ENCODE results near the gene PTGER2. TPM values are rescaled to one million over a fixed set of nuclear protein-coding genes. Genes with fewer than 3 reads are reported as not detected.

Gene PTGER2
- total RNA-seq, 2 experiments from 2014 or later: 4.3 to 4.8 TPM

DNA sequence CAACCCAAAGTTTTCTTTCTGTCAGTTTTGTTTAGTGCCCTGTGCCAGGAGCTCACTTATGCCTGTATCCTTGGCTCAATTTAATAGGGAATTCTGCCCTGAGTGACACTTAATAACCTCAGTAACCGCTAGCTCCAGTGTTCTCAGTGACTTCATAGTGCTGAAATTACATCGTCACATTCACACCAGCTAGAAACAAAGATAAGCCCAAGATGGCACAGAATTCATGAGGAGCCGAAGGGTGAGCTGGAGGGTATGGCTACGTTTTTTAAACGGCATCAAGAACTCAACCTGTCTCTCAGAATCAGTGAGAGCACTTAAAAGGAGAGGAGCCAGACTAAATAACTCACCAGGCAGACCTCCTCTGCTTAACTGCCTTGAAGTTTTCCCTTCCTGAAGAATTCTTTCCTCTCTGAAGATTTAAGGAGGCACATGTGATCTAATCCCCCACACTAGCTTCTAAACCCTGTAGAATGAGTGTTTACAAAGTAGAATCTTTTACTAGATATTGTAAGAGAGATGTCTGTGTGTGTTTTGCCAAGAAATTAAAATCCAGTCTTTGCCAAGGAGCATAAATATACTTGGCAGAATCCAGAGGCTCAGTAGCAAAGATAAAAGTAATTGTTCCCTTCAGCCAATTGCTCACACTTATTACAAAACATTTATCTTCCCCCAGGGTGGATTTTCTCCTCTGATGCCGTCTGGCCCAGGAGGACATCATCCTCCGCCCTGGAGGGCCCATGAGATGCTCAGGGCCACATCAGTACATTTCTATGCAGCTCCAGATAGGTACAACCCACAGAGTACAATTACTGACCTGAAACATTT, 37.3 kb downstream of the PTGER2 start:
- TF ChIP-seq, protein P1, sequence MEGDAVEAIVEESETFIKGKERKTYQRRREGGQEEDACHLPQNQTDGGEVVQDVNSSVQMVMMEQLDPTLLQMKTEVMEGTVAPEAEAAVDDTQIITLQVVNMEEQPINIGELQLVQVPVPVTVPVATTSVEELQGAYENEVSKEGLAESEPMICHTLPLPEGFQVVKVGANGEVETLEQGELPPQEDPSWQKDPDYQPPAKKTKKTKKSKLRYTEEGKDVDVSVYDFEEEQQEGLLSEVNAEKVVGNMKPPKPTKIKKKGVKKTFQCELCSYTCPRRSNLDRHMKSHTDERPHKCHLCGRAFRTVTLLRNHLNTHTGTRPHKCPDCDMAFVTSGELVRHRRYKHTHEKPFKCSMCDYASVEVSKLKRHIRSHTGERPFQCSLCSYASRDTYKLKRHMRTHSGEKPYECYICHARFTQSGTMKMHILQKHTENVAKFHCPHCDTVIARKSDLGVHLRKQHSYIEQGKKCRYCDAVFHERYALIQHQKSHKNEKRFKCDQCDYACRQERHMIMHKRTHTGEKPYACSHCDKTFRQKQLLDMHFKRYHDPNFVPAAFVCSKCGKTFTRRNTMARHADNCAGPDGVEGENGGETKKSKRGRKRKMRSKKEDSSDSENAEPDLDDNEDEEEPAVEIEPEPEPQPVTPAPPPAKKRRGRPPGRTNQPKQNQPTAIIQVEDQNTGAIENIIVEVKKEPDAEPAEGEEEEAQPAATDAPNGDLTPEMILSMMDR (IDR thresholded peaks at IDR 0.05): no peak
- H3K9me3 ChIP-seq (ENCODE audit: control insufficient read depth in 1 of 2, insufficient read depth in 1 of 2, low read length in 2 of 2): no peaks in the 10 kb centered on the region
- intact Hi-C loops (cut with DNase I, micrococcal nuclease): no loop called here
- peak overlapping the region; percentile 81 for H3K27ac Mint-ChIP-seq
- peak overlapping the region; percentile 42 to 67 for H3K27ac ChIP-seq (ENCODE audit: low read depth in 1 of 2, low read length in 2 of 2)
- no peaks in the 10 kb centered on the region for H3K9me3 Mint-ChIP-seq
- no peaks in the 10 kb centered on the region for H3K27me3 Mint-ChIP-seq
- H3K4me1 Mint-ChIP-seq (ENCODE audit: low read depth): peaks cover 55% of the 10 kb centered on the region
- ATAC-seq (ENCODE audit: poor library complexity) (peak; percentile 37), DNase-seq (peak in 2 of 14 experiments; percentile 19 to 23)
- H3K36me3 Mint-ChIP-seq (ENCODE audit: low read depth): no peaks in the 10 kb centered on the region
- ChIA-PET CTCF (no interaction called here), POLR2A (interaction anchor here (0.8 to 3.0 kb wide), 5 partner anchors 16 to 202 kb away, joined by 3 to 10 read pairs (median 4); partner anchors contain the start of gene PTGER2)
- H3K27me3 ChIP-seq (ENCODE audit: control insufficient read depth in 1 of 2, insufficient read depth in 2 of 2, low read length in 2 of 2): no peaks in the 10 kb centered on the region
- H3K4me3 ChIP-seq (ENCODE audit: low read length): peak overlapping the region; percentile 31
- H3K4me1 ChIP-seq (ENCODE audit: insufficient read depth, low read length): peaks cover 47% of the 10 kb centered on the region
- H3K36me3 ChIP-seq (ENCODE audit: insufficient read depth, low read length): no peaks in the 10 kb centered on the region
- H3K4me3 Mint-ChIP-seq: peak overlapping the region; percentile 46

DNA sequence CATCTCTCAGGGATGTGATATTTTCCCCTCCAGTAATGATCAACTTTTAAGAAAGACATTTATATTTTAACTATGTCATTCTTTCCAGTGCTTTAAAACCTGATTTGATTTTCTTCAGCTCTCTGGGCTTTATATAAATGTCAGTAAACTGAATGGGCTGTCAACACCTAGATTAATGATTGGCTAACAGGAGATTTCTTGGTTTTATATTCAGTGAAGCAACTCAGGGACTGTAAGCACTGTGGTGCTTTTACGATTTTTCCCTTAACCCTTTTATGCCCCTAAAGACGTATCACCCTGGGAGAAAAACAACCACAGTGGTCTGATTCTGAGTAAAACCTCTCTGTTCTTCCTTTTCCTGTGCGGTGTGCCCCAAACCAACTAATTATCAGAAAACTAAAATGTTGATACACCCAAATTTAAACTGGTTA, 38.0 kb downstream of the PTGER2 start:
- Histone ChIP-seq H3K4me1 (ENCODE audit: insufficient read depth, low read length) (peaks cover 47% of the 10 kb centered on the region), H3K9me3 (ENCODE audit: control insufficient read depth in 1 of 2, insufficient read depth in 1 of 2, low read length in 2 of 2) (no peaks in the 10 kb centered on the region), H3K36me3 (ENCODE audit: insufficient read depth, low read length) (no peaks in the 10 kb centered on the region), H3K27ac (ENCODE audit: low read depth in 1 of 2, low read length in 2 of 2) (peak overlapping the region; percentile 42 to 67), H3K4me3 (ENCODE audit: low read length) (peak overlapping the region; percentile 31), H3K27me3 (ENCODE audit: control insufficient read depth in 1 of 2, insufficient read depth in 2 of 2, low read length in 2 of 2) (no peaks in the 10 kb centered on the region)
- CTCF ChIA-PET: no interaction called here
- H3K27ac Mint-ChIP-seq: peak overlapping the region; percentile 81
- ATAC-seq (ENCODE audit: poor library complexity): peak; percentile 76
- peak overlapping the region; percentile 46 for H3K4me3 Mint-ChIP-seq
- H3K4me1 Mint-ChIP-seq (ENCODE audit: low read depth): peaks cover 55% of the 10 kb centered on the region
- no peaks in the 10 kb centered on the region for H3K9me3 Mint-ChIP-seq
- POLR2A ChIA-PET: interaction anchor here (0.8 to 3.0 kb wide), 5 partner anchors 16 to 202 kb away, joined by 3 to 10 read pairs (median 4); partner anchors contain the start of gene PTGER2
- H3K36me3 Mint-ChIP-seq (ENCODE audit: low read depth): no peaks in the 10 kb centered on the region
- H3K27me3 Mint-ChIP-seq: no peaks in the 10 kb centered on the region
- DNase-seq: peak in 5 of 14 experiments; percentile 3 to 93 (median 52)
- intact Hi-C loops (cut with DNase I, micrococcal nuclease): no loop called here
- TF ChIP-seq, protein P1 (IDR thresholded peaks at IDR 0.05): no peak

DNA sequence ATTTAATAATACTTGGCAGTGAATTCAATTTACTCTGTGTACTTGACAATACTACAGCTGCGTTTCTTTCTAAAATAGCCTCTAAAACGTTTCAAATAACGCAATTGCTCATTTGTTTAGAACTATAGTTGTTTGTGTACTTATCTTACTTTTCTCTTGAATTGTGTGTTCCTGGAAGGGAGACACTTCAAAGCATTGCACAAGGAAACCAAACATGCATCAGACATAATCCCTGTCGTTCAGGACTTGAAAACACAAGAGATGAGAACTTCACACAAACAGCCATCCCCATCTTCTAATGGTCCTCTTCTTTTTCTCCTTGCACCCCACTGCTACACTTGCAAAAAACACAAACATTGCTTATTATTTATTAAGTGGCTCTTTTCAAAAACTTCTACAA, 38.5 kb downstream of the PTGER2 start:
- ChIA-PET POLR2A (interaction anchor here (1.0 to 3.0 kb wide), 4 partner anchors 17 to 38 kb away, joined by 3 to 10 read pairs (median 4); partner anchors contain the start of gene PTGER2), CTCF (no interaction called here)
- Histone ChIP-seq H3K9me3 (ENCODE audit: control insufficient read depth in 1 of 2, insufficient read depth in 1 of 2, low read length in 2 of 2) (no peaks in the 10 kb centered on the region), H3K4me3 (ENCODE audit: low read length) (peak overlapping the region; percentile 31), H3K4me1 (ENCODE audit: insufficient read depth, low read length) (peaks cover 47% of the 10 kb centered on the region), H3K27me3 (ENCODE audit: control insufficient read depth in 1 of 2, insufficient read depth in 2 of 2, low read length in 2 of 2) (no peaks in the 10 kb centered on the region), H3K36me3 (ENCODE audit: insufficient read depth, low read length) (no peaks in the 10 kb centered on the region), H3K27ac (ENCODE audit: low read depth in 1 of 2, low read length in 2 of 2) (peak overlapping the region; percentile 36 to 67)
- H3K4me1 Mint-ChIP-seq (ENCODE audit: low read depth): peaks cover 55% of the 10 kb centered on the region
- intact Hi-C loops (cut with DNase I, micrococcal nuclease): no loop called here
- ATAC-seq (ENCODE audit: poor library complexity) (no peak), DNase-seq (peak in 3 of 14 experiments; percentile 19 to 78 (median 25))
- TF ChIP-seq, protein P1 (IDR thresholded peaks at IDR 0.05): no peak
- peak overlapping the region; percentile 81 for H3K27ac Mint-ChIP-seq
- no peaks in the 10 kb centered on the region for H3K27me3 Mint-ChIP-seq
- no peaks in the 10 kb centered on the region for H3K9me3 Mint-ChIP-seq
- H3K36me3 Mint-ChIP-seq (ENCODE audit: low read depth): no peaks in the 10 kb centered on the region
- peak overlapping the region; percentile 46 for H3K4me3 Mint-ChIP-seq
